A673 (cell line): Measurements from ENCODE around the gene RASL10B. TPM values are rescaled to one million over a fixed set of nuclear protein-coding genes. Genes with fewer than 3 reads are reported as not detected.

Source experiments
- BruUV-seq: library from RNA; stranded (reverse); fragments of 400-500 nt; replicated peaks from 2 replicates; lab custom pipeline; 2021; lab: Mats Ljungman, UMichigan
- CTCF ChIA-PET: fragments of 300-600 bp; sonication (Branson Sonifier 250); formaldehyde crosslinking; loops from one replicate; lab custom pipeline; 2022; ENCODE audit warnings: antibody characterized with exemption; lab: Charles Lee
- POLR2A ChIA-PET: fragments of 300-600 bp; sonication (Branson Sonifier 250); formaldehyde crosslinking; loops from one replicate; lab custom pipeline; 2022; ENCODE audit warnings: antibody characterized with exemption; ENCODE audit not compliant: low non-redundant PET; lab: Charles Lee
- DNase-seq: peaks from one replicate; pipeline ENCODE4 v3.0.0-alpha.2; 2015; ENCODE audit warnings: low spot score
- H3K27ac ChIP-seq: fragments of 200-600 bp; sonication (generic); 2 replicates; pipeline ENCODE4 v1.5.1; 2016; ENCODE audit warnings: mixed run types, low read depth, mild to moderate bottlenecking, mixed read lengths, antibody characterized with exemption, low read length; ENCODE audit not compliant: poor library complexity, severe bottlenecking
- H3K27me3 ChIP-seq: fragments of 200-600 bp; sonication (generic); replicated peaks from 2 replicates; pipeline ENCODE4 v1.6.1; 2017; ENCODE audit warnings: mixed run types, low read depth, mild to moderate bottlenecking, mixed read lengths, antibody characterized with exemption, low read length; ENCODE audit not compliant: insufficient read depth, poor library complexity
- H3K36me3 ChIP-seq: fragments of 200-600 bp; sonication (generic); 2 replicates; pipeline ENCODE4 v1.6.1; 2016; ENCODE audit warnings: mixed run types, mild to moderate bottlenecking, mixed read lengths, antibody characterized with exemption, low read length; ENCODE audit not compliant: insufficient read depth, poor library complexity, severe bottlenecking
- H3K4me1 ChIP-seq: fragments of 200-600 bp; sonication (generic); 2 replicates; pipeline ENCODE4 v1.6.1; 2017; ENCODE audit warnings: mixed run types, mild to moderate bottlenecking, mixed read lengths, antibody characterized with exemption, low read length; ENCODE audit not compliant: insufficient read depth, poor library complexity, severe bottlenecking
- H3K4me3 ChIP-seq: fragments of 200-600 bp; sonication (generic); 2 replicates; pipeline ENCODE4 v1.5.1; 2016; ENCODE audit warnings: low read depth, mixed run types, mild to moderate bottlenecking, mixed read lengths, low read length; ENCODE audit not compliant: poor library complexity, severe bottlenecking
- H3K9me3 ChIP-seq: fragments of 200-600 bp; sonication (generic); 2 replicates; pipeline ENCODE4 v1.6.1; 2016; ENCODE audit warnings: mixed run types, low read depth, mild to moderate bottlenecking, mixed read lengths, antibody characterized with exemption, low read length; ENCODE audit not compliant: poor library complexity, severe bottlenecking
- EZH2 ChIP-seq: fragments of 200-600 bp; sonication (generic); IDR thresholded peaks from 2 replicates; pipeline ENCODE4 v1.6.1; 2017; ENCODE audit warnings: borderline replicate concordance, low read depth, mild to moderate bottlenecking, mixed read lengths, antibody characterized with exemption, low read length; ENCODE audit not compliant: poor library complexity, severe bottlenecking
- intact Hi-C: fragments of 100-400 bp; cut with micrococcal nuclease; formaldehyde crosslinking; loops from one replicate; pipeline ENCODE4 v1.10.0; 2022; ENCODE audit not compliant: unreplicated experiment
- total RNA-seq: library from RNA; stranded (reverse); gene quantifications from 2 replicates; pipeline ENCODE4 v1.2.3, GENCODE V29; 2021
- TF ChIP-seq, protein P1 (sequence below): fragments of 300-800, 200-600 bp; sonication (generic); conservative IDR thresholded peaks from 2 replicates; pipeline ENCODE4 v1.5.1; 2017; ENCODE audit warnings: low read depth, mild to moderate bottlenecking, antibody characterized with exemption, low read length, moderate library complexity, mixed read lengths

Gene RASL10B
- total RNA-seq, 1 experiment from 2014 or later, result 15.9 TPM

DNA sequence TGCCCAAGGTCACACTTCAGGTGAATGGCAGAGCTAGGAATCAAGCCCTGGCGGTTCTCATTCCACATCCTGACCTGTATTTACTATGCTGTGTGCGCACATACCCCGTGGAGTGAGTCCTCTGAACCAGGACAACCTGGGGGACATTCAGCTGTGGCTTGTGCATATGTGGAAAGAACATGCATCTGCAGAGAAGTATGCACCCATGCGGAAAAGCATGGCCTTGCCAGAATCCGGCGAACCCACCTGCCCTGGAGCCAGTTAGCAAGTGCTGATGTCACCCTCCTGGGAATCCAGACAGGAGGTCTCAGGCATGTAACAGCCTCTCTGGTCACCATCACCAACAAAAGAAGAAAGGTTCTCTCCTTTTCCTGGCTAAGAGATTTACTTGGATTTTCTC is 1.9 kb downstream of the RASL10B start:
- Histone ChIP-seq H3K4me3 (no peak overlapping the region), H3K4me1 (no peaks in the 10 kb centered on the region), H3K27ac (no peak overlapping the region), H3K27me3 (no peaks in the 10 kb centered on the region), H3K9me3 (no peaks in the 10 kb centered on the region), H3K36me3 (no peaks in the 10 kb centered on the region)
- DNase-seq, result no peak
- ChIA-PET POLR2A (no interaction called here), CTCF (no interaction called here)
- no peak for TF ChIP-seq EZH2
- TF ChIP-seq, protein P1, sequence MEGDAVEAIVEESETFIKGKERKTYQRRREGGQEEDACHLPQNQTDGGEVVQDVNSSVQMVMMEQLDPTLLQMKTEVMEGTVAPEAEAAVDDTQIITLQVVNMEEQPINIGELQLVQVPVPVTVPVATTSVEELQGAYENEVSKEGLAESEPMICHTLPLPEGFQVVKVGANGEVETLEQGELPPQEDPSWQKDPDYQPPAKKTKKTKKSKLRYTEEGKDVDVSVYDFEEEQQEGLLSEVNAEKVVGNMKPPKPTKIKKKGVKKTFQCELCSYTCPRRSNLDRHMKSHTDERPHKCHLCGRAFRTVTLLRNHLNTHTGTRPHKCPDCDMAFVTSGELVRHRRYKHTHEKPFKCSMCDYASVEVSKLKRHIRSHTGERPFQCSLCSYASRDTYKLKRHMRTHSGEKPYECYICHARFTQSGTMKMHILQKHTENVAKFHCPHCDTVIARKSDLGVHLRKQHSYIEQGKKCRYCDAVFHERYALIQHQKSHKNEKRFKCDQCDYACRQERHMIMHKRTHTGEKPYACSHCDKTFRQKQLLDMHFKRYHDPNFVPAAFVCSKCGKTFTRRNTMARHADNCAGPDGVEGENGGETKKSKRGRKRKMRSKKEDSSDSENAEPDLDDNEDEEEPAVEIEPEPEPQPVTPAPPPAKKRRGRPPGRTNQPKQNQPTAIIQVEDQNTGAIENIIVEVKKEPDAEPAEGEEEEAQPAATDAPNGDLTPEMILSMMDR, result no peak
- no TSS peak for BruUV-seq
- intact Hi-C loops, result no loop called here

DNA sequence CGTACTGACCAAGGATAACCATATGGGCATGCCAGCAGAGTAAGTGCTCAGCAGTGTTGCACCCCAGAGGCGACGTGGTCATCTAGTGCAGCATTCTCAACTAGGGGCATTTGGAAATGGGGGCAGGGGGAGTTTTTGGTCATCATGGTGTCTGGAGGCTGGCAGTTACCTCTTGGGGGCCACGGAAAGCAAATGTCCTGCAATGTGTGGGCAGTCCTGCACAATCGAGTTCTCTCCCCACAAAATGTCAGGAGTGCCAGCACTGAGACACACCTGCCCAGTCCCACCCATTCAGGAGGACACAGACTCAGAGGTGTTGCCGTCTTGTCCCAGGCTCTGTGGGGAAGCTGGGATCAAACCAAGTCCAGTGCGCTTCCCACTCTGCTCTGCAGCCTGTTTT is 3.0 kb downstream of the RASL10B start:
- Histone ChIP-seq H3K36me3 (no peaks in the 10 kb centered on the region), H3K4me1 (no peaks in the 10 kb centered on the region), H3K4me3 (no peak overlapping the region), H3K27me3 (no peaks in the 10 kb centered on the region), H3K27ac (no peak overlapping the region), H3K9me3 (no peaks in the 10 kb centered on the region)
- DNase-seq, result no peak
- intact Hi-C loops, result no loop called here
- no TSS peak for BruUV-seq
- ChIA-PET CTCF (no interaction called here), POLR2A (no interaction called here)
- TF ChIP-seq, protein P1, result no peak
- TF ChIP-seq EZH2, result no peak

DNA sequence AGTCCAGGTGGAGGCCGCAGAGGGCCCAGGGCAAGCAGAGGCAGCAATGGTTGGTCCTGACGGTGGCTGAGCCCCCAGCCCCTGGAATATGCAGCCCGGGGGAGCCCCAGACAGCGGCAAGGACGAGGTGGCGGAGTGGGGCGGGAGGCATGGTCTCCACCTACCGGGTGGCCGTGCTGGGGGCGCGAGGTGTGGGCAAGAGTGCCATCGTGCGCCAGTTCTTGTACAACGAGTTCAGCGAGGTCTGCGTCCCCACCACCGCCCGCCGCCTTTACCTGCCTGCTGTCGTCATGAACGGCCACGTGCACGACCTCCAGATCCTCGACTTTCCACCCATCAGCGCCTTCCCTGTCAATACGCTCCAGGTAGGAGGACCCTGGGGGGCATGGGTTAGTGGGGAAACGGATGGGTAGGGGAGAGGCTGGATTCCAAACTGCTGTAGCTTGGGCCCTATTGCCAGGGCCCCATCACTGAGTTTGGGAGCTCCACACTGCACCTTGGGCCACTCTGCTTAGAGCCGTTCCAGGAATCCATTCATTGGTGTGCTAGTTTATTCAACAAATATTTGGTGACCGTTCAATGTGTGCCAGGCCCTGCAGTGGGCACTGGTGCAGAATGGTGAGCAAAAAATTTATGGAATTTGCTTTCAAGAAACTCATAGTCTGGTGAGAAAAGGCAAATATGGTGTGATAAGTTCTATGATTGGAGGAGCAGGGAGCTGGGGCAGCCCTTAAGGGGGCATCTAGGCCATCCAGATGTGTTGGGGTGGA is 3.8 kb downstream of the RASL10B start:
- Histone ChIP-seq H3K9me3 (no peaks in the 10 kb centered on the region), H3K36me3 (no peaks in the 10 kb centered on the region), H3K27me3 (no peaks in the 10 kb centered on the region), H3K4me3 (no peak overlapping the region), H3K27ac (no peak overlapping the region), H3K4me1 (no peaks in the 10 kb centered on the region)
- no peak for DNase-seq
- intact Hi-C loops, result no loop called here
- TF ChIP-seq, protein P1, result no peak
- no peak for TF ChIP-seq EZH2
- CTCF ChIA-PET, result no interaction called here
- no TSS peak for BruUV-seq
- POLR2A ChIA-PET, result no interaction called here
